SK-N-SH (cell line): ENCODE results near the gene SIGLEC10. TPM values are rescaled to one million over a fixed set of nuclear protein-coding genes. Genes with fewer than 3 reads are reported as not detected.

Experiments used
- CTCF ChIA-PET: fragments of 300-600, 350-600 bp; formaldehyde crosslinking; extraction: SDS; loops from one replicate; lab custom pipeline; 2021; lab: Yijun Ruan, JAX
- POLR2A ChIA-PET: fragments of 350-600 bp; sonication (Branson Sonifier 250); formaldehyde crosslinking; extraction: SDS; loops from one replicate; lab custom pipeline; 2020; ENCODE audit warnings: antibody characterized with exemption, inconsistent platforms; lab: Yijun Ruan, JAX
- DNase-seq: peaks from one replicate; pipeline ENCODE4 v3.0.0; 2012
- H2AFZ ChIP-seq: fragments of 200-600 bp; sonication (generic); 2 replicates; pipeline ENCODE4 v1.8.1; 2016; ENCODE audit warnings: antibody characterized with exemption, mild to moderate bottlenecking, low read depth
- H3F3A ChIP-seq: fragments of 200-600 bp; sonication (generic); replicated peaks from 2 replicates; pipeline ENCODE3; 2016; ENCODE audit warnings: antibody characterized with exemption, mild to moderate bottlenecking; ENCODE audit not compliant: insufficient read depth
- H3K27ac ChIP-seq, 2 experiments: fragments of 200-500 bp in 1 of 2; fragments of 200-600 bp in 1 of 2; sonication (Bioruptor generic) in 1 of 2; sonication (generic), shearing (Covaris generic) in 1 of 2; 2 replicates each; pipeline versions ENCODE4 v1.5.1 to v1.6.1; 2014 to 2016; ENCODE audit warnings: low read depth in 2 of 2, inconsistent platforms in 1 of 2, low read length in 1 of 2, mild to moderate bottlenecking in 1 of 2, mixed read lengths in 1 of 2
- H3K27me3 ChIP-seq: fragments of 200-600 bp; sonication (generic), shearing (Covaris generic); 2 replicates; pipeline ENCODE4 v1.6.1; 2016; ENCODE audit warnings: mixed run types; ENCODE audit not compliant: insufficient read depth
- H3K36me3 ChIP-seq, 2 experiments: fragments of 200-500 bp in 1 of 2; fragments of 200-600 bp in 1 of 2; sonication (Bioruptor generic) in 1 of 2; sonication (generic) in 1 of 2; replicated peaks in 1 of 2; 2 replicates each; pipeline versions ENCODE3 to v1.5.1; 2014 to 2016; ENCODE audit warnings: low read length in 1 of 2, mild to moderate bottlenecking in 1 of 2; ENCODE audit not compliant: insufficient read depth in 2 of 2, control insufficient read depth in 1 of 2
- H3K4me1 ChIP-seq, 2 experiments: fragments of 200-500 bp in 1 of 2; fragments of 200-600 bp in 1 of 2; sonication (Bioruptor generic) in 1 of 2; sonication (generic), shearing (Covaris generic) in 1 of 2; 2 replicates each; pipeline versions ENCODE4 v1.5.1 to v1.6.1; 2014 to 2016; ENCODE audit warnings: low read depth in 1 of 2, low read length in 1 of 2, mixed run types in 1 of 2; ENCODE audit not compliant: insufficient read depth in 2 of 2, control insufficient read depth in 1 of 2
- H3K4me2 ChIP-seq: fragments of 200-600 bp; sonication (generic), shearing (Covaris generic); 2 replicates; pipeline ENCODE4 v1.6.1; 2017; ENCODE audit warnings: mixed run types
- H3K4me3 ChIP-seq, 2 experiments: fragments of 200-500 bp in 1 of 2; fragments of 200-600 bp in 1 of 2; sonication (Bioruptor generic) in 1 of 2; sonication (generic), shearing (Covaris generic) in 1 of 2; 2 replicates each; pipeline versions ENCODE4 v1.5.1 to v1.8.1; 2014 to 2016; ENCODE audit warnings: low read depth in 2 of 2, inconsistent platforms in 1 of 2, low read length in 1 of 2, mild to moderate bottlenecking in 1 of 2, mixed read lengths in 1 of 2, moderate library complexity in 1 of 2
- H3K79me2 ChIP-seq: fragments of 200-600 bp; sonication (generic); 2 replicates; pipeline ENCODE4 v1.8.1; 2017; ENCODE audit warnings: mild to moderate bottlenecking; ENCODE audit not compliant: insufficient read depth
- H3K9ac ChIP-seq: fragments of 200-600 bp; sonication (generic); 2 replicates; pipeline ENCODE4 v1.6.1; 2017; ENCODE audit warnings: mixed run types
- H3K9me2 ChIP-seq: fragments of 200-600 bp; sonication (generic); 2 replicates; pipeline ENCODE4 v1.6.1; 2017; ENCODE audit warnings: mixed run types
- H3K9me3 ChIP-seq: fragments of 200-600 bp; sonication (generic); 2 replicates; pipeline ENCODE4 v1.6.1; 2017; ENCODE audit warnings: mixed run types, mild to moderate bottlenecking, moderate library complexity
- H4K20me1 ChIP-seq: fragments of 200-600 bp; sonication (generic); 2 replicates; pipeline ENCODE4 v1.6.1; 2017; ENCODE audit warnings: mild to moderate bottlenecking, mixed run types; ENCODE audit not compliant: insufficient read depth
- CHD2 ChIP-seq: fragments of 150-350 bp; IDR thresholded peaks from 2 replicates; pipeline ENCODE4 v1.6.1; 2018; ENCODE audit warnings: low read length; ENCODE audit not compliant: partially characterized antibody
- EP300 ChIP-seq, 2 experiments: IDR thresholded peaks; 2 replicates each; pipeline versions ENCODE4 v1.4.0 to v1.6.1; 2012; ENCODE audit warnings: borderline replicate concordance in 1 of 2, low read depth in 1 of 2, low read length in 1 of 2
- FOSL2 ChIP-seq: IDR thresholded peaks from 2 replicates; pipeline ENCODE4 v1.4.0; 2012; ENCODE audit warnings: low read depth, mild to moderate bottlenecking, moderate library complexity, borderline replicate concordance
- FOXJ3 ChIP-seq: sonication (generic); formaldehyde crosslinking; IDR thresholded peaks from 2 replicates; pipeline ENCODE4 v1.5.1; 2020; ENCODE audit warnings: mild to moderate bottlenecking, missing genetic modification reagents
- JUND ChIP-seq: IDR thresholded peaks from 2 replicates; pipeline ENCODE4 v1.4.0; 2012
- MAX ChIP-seq: IDR thresholded peaks from 2 replicates; pipeline ENCODE4 v1.4.0; 2012; ENCODE audit warnings: low read depth
- MEF2A ChIP-seq: IDR thresholded peaks from 2 replicates; pipeline ENCODE4 v1.4.0; 2012; ENCODE audit warnings: low read depth, borderline replicate concordance
- MXI1 ChIP-seq: IDR thresholded peaks from 2 replicates; pipeline ENCODE4 v1.6.1; 2012; ENCODE audit warnings: mild to moderate bottlenecking, low read depth, low read length, improper control_type of control experiment
- NFIC ChIP-seq: IDR thresholded peaks from 2 replicates; pipeline ENCODE4 v1.4.0; 2012; ENCODE audit warnings: borderline replicate concordance
- RCOR1 ChIP-seq: fragments of 150-350 bp; IDR thresholded peaks from 2 replicates; pipeline ENCODE4 v1.6.1; 2017; ENCODE audit warnings: antibody characterized with exemption, low read length
- RFX5 ChIP-seq: IDR thresholded peaks from 2 replicates; pipeline ENCODE4 v1.6.1; 2012; ENCODE audit warnings: mild to moderate bottlenecking, improper control_type of control experiment, low read length
- SMC3 ChIP-seq: IDR thresholded peaks from 2 replicates; pipeline ENCODE4 v1.6.1; 2012; ENCODE audit warnings: low read depth, low read length, improper control_type of control experiment
- TCF12 ChIP-seq: IDR thresholded peaks from 2 replicates; pipeline ENCODE4 v1.4.0; 2012
- TEAD4 ChIP-seq: IDR thresholded peaks from 2 replicates; pipeline ENCODE4 v1.4.0; 2012; ENCODE audit warnings: mild to moderate bottlenecking, borderline replicate concordance; ENCODE audit not compliant: insufficient read depth
- USF2 ChIP-seq: fragments of 150-350 bp; IDR thresholded peaks from 2 replicates; pipeline ENCODE4 v1.6.1; 2017; ENCODE audit warnings: antibody characterized with exemption, low read length, low read depth, borderline replicate concordance
- YY1 ChIP-seq: IDR thresholded peaks from 2 replicates; pipeline ENCODE4 v1.4.0; 2012; ENCODE audit warnings: low read depth, mild to moderate bottlenecking
- ZBTB33 ChIP-seq: IDR thresholded peaks from 2 replicates; pipeline ENCODE4 v1.4.0; 2012; ENCODE audit warnings: low read depth, borderline replicate concordance
- WGBS: methylation state at CpG from one replicate; pipeline ENCODE4 v1.1.6; 2017; ENCODE audit warnings: low lambda C conversion rate; 5-methylcytosine and 5-hydroxymethylcytosine counted together
- polyA plus RNA-seq, 3 experiments: library from polyadenylated mRNA; depleted of rRNA; stranded (reverse); fragments of >200 nt; gene quantifications; 2 replicates each; pipeline ENCODE4 v1.2.3, GENCODE V29; 2012

Gene SIGLEC10
- polyA plus RNA-seq, 1 of the 3 experiments (the other 2 are of a cell fraction): not detected

GRCh38 chr19:51410950-51411748, 6.3 kb downstream of the SIGLEC10 start:
- Histone ChIP-seq H3F3A (peaks cover 12% of the 10 kb centered on the region), H3K79me2 (no peaks in the 10 kb centered on the region), H3K4me3 (no peak overlapping the region)
- TF ChIP-seq USF2 (no peak), MEF2A (no peak), YY1 (no peak), ZBTB33 (no peak), NFIC (no peak), SMC3 (no peak), EP300 (IDR thresholded peaks at IDR 0.05; ENCODE audit: borderline replicate concordance in 1 of 2, low read depth in 1 of 2, low read length in 1 of 2) (no peak), TEAD4 (no peak), RFX5 (no peak), RCOR1 (no peak), MXI1 (no peak), TCF12 (no peak), FOSL2 (no peak), FOXJ3 (no peak), MAX (no peak), CHD2 (no peak), JUND (no peak)
- TF ChIP-seq, all 33 proteins: peak for 0
- no peaks in the 10 kb centered on the region for H4K20me1 ChIP-seq
- no peaks in the 10 kb centered on the region for H3K27me3 ChIP-seq
- ChIA-PET POLR2A (no interaction called here), CTCF (interaction anchor here (1.2 to 2.1 kb wide), 2 partner anchors 27 to 115 kb away, joined by 3 to 5 read pairs; no protein-coding TSS in a partner anchor)
- no peak overlapping the region for H3K9ac ChIP-seq
- H3K9me2 ChIP-seq: no peaks in the 10 kb centered on the region
- no peak overlapping the region for H3K4me2 ChIP-seq
- H3K4me1 ChIP-seq: peaks cover 0 to 6% of the 10 kb centered on the region in 2 experiments; a peak in 2 of 4 replicates
- WGBS: 72% methylated on average over 15 of the region's 15 CpGs
- no peaks in the 10 kb centered on the region for H3K9me3 ChIP-seq
- no peak overlapping the region for H2AFZ ChIP-seq
- DNase-seq: no peak
- no peaks in the 10 kb centered on the region for H3K36me3 ChIP-seq
- no peak overlapping the region for H3K27ac ChIP-seq
